Measurements from ENCODE around the gene LDLRAD3.

GRCh38 chr11:35945137-35945518 lies 1.3 kb downstream of the LDLRAD3 start:
- TF ChIP-seq, protein P1, sequence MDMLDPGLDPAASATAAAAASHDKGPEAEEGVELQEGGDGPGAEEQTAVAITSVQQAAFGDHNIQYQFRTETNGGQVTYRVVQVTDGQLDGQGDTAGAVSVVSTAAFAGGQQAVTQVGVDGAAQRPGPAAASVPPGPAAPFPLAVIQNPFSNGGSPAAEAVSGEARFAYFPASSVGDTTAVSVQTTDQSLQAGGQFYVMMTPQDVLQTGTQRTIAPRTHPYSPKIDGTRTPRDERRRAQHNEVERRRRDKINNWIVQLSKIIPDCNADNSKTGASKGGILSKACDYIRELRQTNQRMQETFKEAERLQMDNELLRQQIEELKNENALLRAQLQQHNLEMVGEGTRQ (IDR thresholded peaks at IDR 0.05; ENCODE audit: borderline replicate concordance, low read depth, low read length): no peak
- no peak for TF ChIP-seq CTCF (IDR thresholded peaks at IDR 0.05)

All from SK-N-SH (cell line).